HepG2 (cell line): ENCODE data around the gene PFDN1. TPM values are rescaled to one million over a fixed set of nuclear protein-coding genes. Genes with fewer than 3 reads are reported as not detected.
A peak's percentile ranks its signal among the peaks of the same experiment; 100 is the strongest.

Experiments
- AKNA ChIP-seq: sonication (generic); formaldehyde crosslinking; IDR thresholded peaks from 2 replicates; pipeline ENCODE4 v1.4.0; 2020; ENCODE audit warnings: missing genetic modification reagents, borderline replicate concordance
- ASH2L ChIP-seq: fragments of 300-600, 200-600 bp; sonication (generic); IDR thresholded peaks from 2 replicates; pipeline ENCODE4 v1.7.0; 2017; ENCODE audit warnings: low read depth, mild to moderate bottlenecking, moderate library complexity, mixed read lengths, low read length; ENCODE audit not compliant: insufficient read length
- CEBPB ChIP-seq: IDR thresholded peaks from 2 replicates; pipeline ENCODE4 v1.6.1; 2011; ENCODE audit warnings: low read depth, low read length, improper control_type of control experiment, borderline replicate concordance
- CREBL2 ChIP-seq: sonication (generic); formaldehyde crosslinking; IDR thresholded peaks from 2 replicates; pipeline ENCODE4 v1.8.1; 2023; ENCODE audit warnings: missing genetic modification reagents, mild to moderate bottlenecking, borderline replicate concordance
- ELF3 ChIP-seq: IDR thresholded peaks from 2 replicates; pipeline ENCODE4 v1.6.1; 2016; ENCODE audit warnings: missing genetic modification reagents, missing compliant biosample characterization
- HMG20A ChIP-seq: IDR thresholded peaks from 2 replicates; pipeline ENCODE4 v1.6.1; 2016; ENCODE audit warnings: borderline replicate concordance
- SRSF4 ChIP-seq: fragments of 200-400 bp; formaldehyde crosslinking; IDR thresholded peaks from one replicate; pipeline ENCODE4 v1.6.1; 2018; ENCODE audit warnings: mild to moderate bottlenecking, low read depth, low read length, moderate library complexity; ENCODE audit not compliant: poor library complexity, severe bottlenecking
- TEAD3 ChIP-seq: optimal IDR thresholded peaks from 2 replicates; pipeline ENCODE3; 2016; ENCODE audit warnings: borderline replicate concordance
- ZNF136 ChIP-seq: sonication (generic); formaldehyde crosslinking; IDR thresholded peaks from 2 replicates; pipeline ENCODE4 v1.8.1; 2022; ENCODE audit warnings: low read depth, mild to moderate bottlenecking, moderate library complexity, missing genetic modification reagents
- polyA plus RNA-seq, 8 experiments: library from polyadenylated mRNA; depleted of rRNA in 3 of 8; stranded (reverse) in 7 of 8; unstranded in 1 of 8; fragments of >200 nt; fragmentation: Illumina TruSeq in 4 of 8; extraction: Trizol in 4 of 8; gene quantifications; 2 replicates each; pipeline versions ENCODE4 v1.2.1 to v1.2.3, GENCODE V29; 2011 to 2016; ENCODE audit warnings: low read depth in 4 of 8, missing spikeins in 1 of 8, mixed read lengths in 1 of 8; ENCODE audit not compliant: insufficient read depth in 1 of 8
- total RNA-seq, 5 experiments: library from RNA; depleted of rRNA; stranded (reverse); fragments of >200 nt; fragmentation: Illumina TruSeq; extraction: Trizol; gene quantifications; 2 replicates each; pipeline ENCODE4 v1.2.3, GENCODE V29; 2016; ENCODE audit warnings: low read depth in 1 of 5

Gene PFDN1
- total and polyA plus RNA-seq, 2 of the 13 experiments (the other 11 are each of a cell fraction or from before 2014, with no cell fraction given) = 67.2 to 70.8 TPM

GRCh38 chr5:140223567-140223966 lies 79.3 kb downstream of the PFDN1 start (continued):
- TF ChIP-seq ELF3 (0 out of 2 replicates have a peak, but pooled peaks have one; percentile 15), ZNF136 (CRISPR knock-in tag) (no peak), CREBL2 (no peak), ASH2L (peak; percentile 25), SRSF4 (no peak), AKNA (CRISPR knock-in tag) (no peak), HMG20A (0 out of 2 replicates have a peak, but pooled peaks have one; percentile 17), CEBPB (no peak; the same call in 1 of the 2 replicates), TEAD3 (peak; percentile 38)
